PC-3 (cell line): ENCODE data around the gene SP100. TPM values are rescaled to one million over a fixed set of nuclear protein-coding genes. Genes with fewer than 3 reads are reported as not detected.

Experiments used
- ATAC-seq: fragments of 200-7000 bp; cut with Tn5 transposase; 2 replicates; pipeline ENCODE4 v1.9.1; 2020; ENCODE audit warnings: mild to moderate bottlenecking, moderate library complexity
- BruUV-seq: library from RNA; stranded (reverse); fragments of 400-500 nt; replicated peaks from 2 replicates; lab custom pipeline; 2021; lab: Mats Ljungman, UMichigan
- CTCF ChIA-PET: fragments of 300-600 bp; sonication (Branson Sonifier 250); formaldehyde crosslinking; loops from one replicate; lab custom pipeline; 2022; ENCODE audit warnings: antibody characterized with exemption; lab: Charles Lee
- POLR2A ChIA-PET: fragments of 300-600 bp; sonication (Branson Sonifier 250); formaldehyde crosslinking; loops from one replicate; lab custom pipeline; 2022; ENCODE audit warnings: antibody characterized with exemption; ENCODE audit not compliant: unreplicated experiment; lab: Charles Lee
- DNase-seq: peaks from one replicate; pipeline ENCODE4 v3.0.0-alpha.2; 2015
- H2AFZ ChIP-seq: fragments of 300-600 bp; sonication (generic); 2 replicates; pipeline ENCODE4 v1.6.0; 2016; ENCODE audit warnings: antibody characterized with exemption, low read length
- H3F3A ChIP-seq: fragments of 300-600 bp; sonication (generic); one replicate; pipeline ENCODE4 v1.6.0; 2017; ENCODE audit warnings: antibody characterized with exemption, low read length, control low read depth, mild to moderate bottlenecking; ENCODE audit not compliant: unreplicated experiment
- H3K27ac ChIP-seq: fragments of 300-600 bp; sonication (generic); 2 replicates; pipeline ENCODE4 v1.5.1; 2016; ENCODE audit warnings: mild to moderate bottlenecking, low read length
- H3K27me3 ChIP-seq: fragments of 300-600 bp; sonication (generic); 2 replicates; pipeline ENCODE4 v1.6.1; 2016; ENCODE audit warnings: low read length, mixed read lengths
- H3K36me3 ChIP-seq: fragments of 300-600 bp; sonication (generic); 2 replicates; pipeline ENCODE4 v1.6.1; 2016; ENCODE audit warnings: low read depth, mixed run types, low read length, mixed read lengths
- H3K4me1 ChIP-seq: fragments of 300-600 bp; sonication (generic); 2 replicates; pipeline ENCODE4 v1.5.1; 2016; ENCODE audit warnings: low read length; ENCODE audit not compliant: insufficient read depth
- H3K4me2 ChIP-seq: fragments of 300-600 bp; sonication (generic); 2 replicates; pipeline ENCODE4 v1.6.0; 2016; ENCODE audit warnings: low read length
- H3K4me3 ChIP-seq: fragments of 300-600 bp; sonication (generic); 2 replicates; pipeline ENCODE4 v1.5.1; 2016; ENCODE audit warnings: mild to moderate bottlenecking, low read length, mixed read lengths
- H3K79me2 ChIP-seq: fragments of 300-600 bp; sonication (generic); 2 replicates; pipeline ENCODE4 v1.6.1; 2017; ENCODE audit warnings: low read length, mixed read lengths
- H3K9ac ChIP-seq: fragments of 300-600 bp; sonication (generic); 2 replicates; pipeline ENCODE4 v1.6.0; 2016; ENCODE audit warnings: mild to moderate bottlenecking, low read length
- H3K9me2 ChIP-seq: fragments of 300-600 bp; sonication (generic); replicated peaks from 2 replicates; pipeline ENCODE4 v1.6.1; 2016; ENCODE audit warnings: mixed run types, low read length, mixed read lengths
- H3K9me3 ChIP-seq: fragments of 300-600 bp; sonication (generic); 2 replicates; pipeline ENCODE4 v1.6.1; 2016; ENCODE audit warnings: low read length, mixed read lengths
- H4K20me1 ChIP-seq: fragments of 300-600 bp; sonication (generic); 2 replicates; pipeline ENCODE4 v1.6.1; 2016; ENCODE audit warnings: low read length, mixed read lengths
- EZH2 ChIP-seq: fragments of 300-600 bp; sonication (generic); IDR thresholded peaks from one replicate; pipeline ENCODE4 v1.6.1; 2017; ENCODE audit warnings: antibody characterized with exemption, mild to moderate bottlenecking, low read length; ENCODE audit not compliant: unreplicated experiment
- EZH2phosphoT487 ChIP-seq: fragments of 300-600 bp; sonication (generic); IDR thresholded peaks from 2 replicates; pipeline ENCODE4 v1.6.1; 2018; ENCODE audit warnings: mild to moderate bottlenecking, antibody characterized with exemption, low read length, borderline replicate concordance
- intact Hi-C: fragments of 100-400 bp; cut with micrococcal nuclease; formaldehyde crosslinking; loops from 2 replicates; pipeline ENCODE4 v1.9.0; 2023
- total RNA-seq: library from RNA; depleted of rRNA; stranded (reverse); fragments of >200 nt; gene quantifications from 2 replicates; pipeline ENCODE4 v1.2.3, GENCODE V29; 2014
- TF ChIP-seq, protein P1 (sequence below): fragments of 300-600 bp; sonication (generic); conservative IDR thresholded peaks from 2 replicates; pipeline ENCODE4 v1.5.1; 2017; ENCODE audit warnings: antibody characterized with exemption, low read depth, mild to moderate bottlenecking, low read length

Gene SP100
- total RNA-seq, 1 experiment from 2014 or later = 49.8 TPM

DNA sequence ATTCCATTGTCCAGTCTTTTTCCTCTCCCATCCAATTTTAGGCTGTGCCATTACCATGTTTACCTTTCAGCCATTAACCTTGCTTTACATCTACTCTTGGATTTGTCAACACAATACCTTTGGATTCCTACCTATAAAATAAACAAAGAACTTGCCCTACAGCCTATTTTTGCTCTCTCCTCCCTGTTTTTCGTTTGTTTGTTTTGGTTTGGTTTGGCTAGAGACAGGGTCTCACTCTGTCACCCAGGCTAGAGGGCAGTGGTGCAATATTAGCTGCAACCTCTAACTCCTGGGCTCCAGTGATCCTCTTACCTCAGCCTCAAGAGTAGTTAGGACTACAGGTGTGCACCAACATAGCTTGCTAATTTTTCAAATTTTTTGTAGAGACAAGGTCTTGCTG, 76.1 kb downstream of the SP100 start:
- DNase-seq (peak; percentile 45), ATAC-seq (peak; percentile 71)
- Histone ChIP-seq H3K36me3 (peaks cover 5% of the 10 kb centered on the region; the same call in 1 of the 2 replicates), H3K27me3 (no peaks in the 10 kb centered on the region), H4K20me1 (no peaks in the 10 kb centered on the region), H3K4me3 (no peak overlapping the region), H3K9me2 (no peaks in the 10 kb centered on the region), H3K9ac (no peak overlapping the region), H3K27ac (peak overlapping the region; percentile 35), H3K9me3 (no peaks in the 10 kb centered on the region), H3K4me2 (peak overlapping the region; percentile 6), H3F3A (no peaks in the 10 kb centered on the region), H2AFZ (no peak overlapping the region), H3K79me2 (no peaks in the 10 kb centered on the region), H3K4me1 (peaks cover 18% of the 10 kb centered on the region)
- TF ChIP-seq, protein P1, sequence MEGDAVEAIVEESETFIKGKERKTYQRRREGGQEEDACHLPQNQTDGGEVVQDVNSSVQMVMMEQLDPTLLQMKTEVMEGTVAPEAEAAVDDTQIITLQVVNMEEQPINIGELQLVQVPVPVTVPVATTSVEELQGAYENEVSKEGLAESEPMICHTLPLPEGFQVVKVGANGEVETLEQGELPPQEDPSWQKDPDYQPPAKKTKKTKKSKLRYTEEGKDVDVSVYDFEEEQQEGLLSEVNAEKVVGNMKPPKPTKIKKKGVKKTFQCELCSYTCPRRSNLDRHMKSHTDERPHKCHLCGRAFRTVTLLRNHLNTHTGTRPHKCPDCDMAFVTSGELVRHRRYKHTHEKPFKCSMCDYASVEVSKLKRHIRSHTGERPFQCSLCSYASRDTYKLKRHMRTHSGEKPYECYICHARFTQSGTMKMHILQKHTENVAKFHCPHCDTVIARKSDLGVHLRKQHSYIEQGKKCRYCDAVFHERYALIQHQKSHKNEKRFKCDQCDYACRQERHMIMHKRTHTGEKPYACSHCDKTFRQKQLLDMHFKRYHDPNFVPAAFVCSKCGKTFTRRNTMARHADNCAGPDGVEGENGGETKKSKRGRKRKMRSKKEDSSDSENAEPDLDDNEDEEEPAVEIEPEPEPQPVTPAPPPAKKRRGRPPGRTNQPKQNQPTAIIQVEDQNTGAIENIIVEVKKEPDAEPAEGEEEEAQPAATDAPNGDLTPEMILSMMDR = no peak
- TF ChIP-seq EZH2phosphoT487 (no peak), EZH2 (no peak)
- ChIA-PET CTCF (no interaction called here), POLR2A (no interaction called here)
- intact Hi-C loops = no loop called here
- BruUV-seq = no TSS peak

DNA sequence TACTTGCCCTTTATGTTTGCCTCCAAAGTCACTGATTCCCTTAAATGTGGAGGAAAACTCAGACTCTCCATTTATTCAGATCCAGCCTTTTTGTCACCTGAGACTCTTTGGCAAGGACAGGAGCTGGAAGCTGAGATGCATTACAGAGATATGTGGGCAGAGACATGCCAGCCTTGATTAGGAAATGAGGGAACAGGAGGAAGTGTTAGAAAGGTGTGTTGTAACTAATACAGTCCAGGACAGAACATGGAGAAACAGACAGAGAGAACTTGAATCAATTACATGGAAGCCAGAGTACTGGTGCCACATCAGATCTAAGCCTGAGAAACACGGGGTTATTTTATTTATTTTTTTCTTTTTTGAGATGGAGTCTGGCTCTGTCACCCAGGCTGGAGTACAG, 79.0 kb downstream of the SP100 start:
- ChIA-PET POLR2A (no interaction called here), CTCF (no interaction called here)
- Histone ChIP-seq H3K36me3 (peaks cover 5% of the 10 kb centered on the region; the same call in 1 of the 2 replicates), H3K79me2 (no peaks in the 10 kb centered on the region), H3K27me3 (no peaks in the 10 kb centered on the region), H3F3A (no peaks in the 10 kb centered on the region), H4K20me1 (no peaks in the 10 kb centered on the region), H3K4me1 (peaks cover 18% of the 10 kb centered on the region), H2AFZ (no peak overlapping the region), H3K9me3 (no peaks in the 10 kb centered on the region), H3K4me2 (no peak overlapping the region), H3K27ac (no peak overlapping the region), H3K9me2 (no peaks in the 10 kb centered on the region), H3K4me3 (no peak overlapping the region), H3K9ac (no peak overlapping the region)
- intact Hi-C loops = no loop called here
- DNase-seq (no peak), ATAC-seq (no peak)
- no TSS peak for BruUV-seq
- no peak for TF ChIP-seq EZH2phosphoT487

GRCh38 chr2:230496891-230497290, 80.9 kb downstream of the SP100 start:
- CTCF ChIA-PET = no interaction called here
- no peak overlapping the region for H3K4me2 ChIP-seq
- H2AFZ ChIP-seq = no peak overlapping the region
- no peak overlapping the region for H3K4me3 ChIP-seq
- H3K36me3 ChIP-seq = no peaks in the 10 kb centered on the region
- peaks cover 8% of the 10 kb centered on the region for H3K4me1 ChIP-seq
- H3K27me3 ChIP-seq = no peaks in the 10 kb centered on the region
- no TSS peak for BruUV-seq
- no peak for ATAC-seq
- H3K27ac ChIP-seq = no peak overlapping the region
- no peak overlapping the region for H3K9ac ChIP-seq
- DNase-seq = no peak
- POLR2A ChIA-PET = no interaction called here
- no peaks in the 10 kb centered on the region for H3K79me2 ChIP-seq
- H3K9me3 ChIP-seq = no peaks in the 10 kb centered on the region
- TF ChIP-seq EZH2phosphoT487 = no peak
- TF ChIP-seq EZH2 = no peak
- TF ChIP-seq, protein P1 = no peak
- intact Hi-C loops = no loop called here
- no peaks in the 10 kb centered on the region for H4K20me1 ChIP-seq
- no peaks in the 10 kb centered on the region for H3K9me2 ChIP-seq
- no peaks in the 10 kb centered on the region for H3F3A ChIP-seq
